ENCODE results near the gene NSUN7.

NSUN7 gene

GRCh38 chr4:40822420-40823166 lies 72.8 kb downstream of the NSUN7 start:
- no peak for DNase-seq

DNA sequence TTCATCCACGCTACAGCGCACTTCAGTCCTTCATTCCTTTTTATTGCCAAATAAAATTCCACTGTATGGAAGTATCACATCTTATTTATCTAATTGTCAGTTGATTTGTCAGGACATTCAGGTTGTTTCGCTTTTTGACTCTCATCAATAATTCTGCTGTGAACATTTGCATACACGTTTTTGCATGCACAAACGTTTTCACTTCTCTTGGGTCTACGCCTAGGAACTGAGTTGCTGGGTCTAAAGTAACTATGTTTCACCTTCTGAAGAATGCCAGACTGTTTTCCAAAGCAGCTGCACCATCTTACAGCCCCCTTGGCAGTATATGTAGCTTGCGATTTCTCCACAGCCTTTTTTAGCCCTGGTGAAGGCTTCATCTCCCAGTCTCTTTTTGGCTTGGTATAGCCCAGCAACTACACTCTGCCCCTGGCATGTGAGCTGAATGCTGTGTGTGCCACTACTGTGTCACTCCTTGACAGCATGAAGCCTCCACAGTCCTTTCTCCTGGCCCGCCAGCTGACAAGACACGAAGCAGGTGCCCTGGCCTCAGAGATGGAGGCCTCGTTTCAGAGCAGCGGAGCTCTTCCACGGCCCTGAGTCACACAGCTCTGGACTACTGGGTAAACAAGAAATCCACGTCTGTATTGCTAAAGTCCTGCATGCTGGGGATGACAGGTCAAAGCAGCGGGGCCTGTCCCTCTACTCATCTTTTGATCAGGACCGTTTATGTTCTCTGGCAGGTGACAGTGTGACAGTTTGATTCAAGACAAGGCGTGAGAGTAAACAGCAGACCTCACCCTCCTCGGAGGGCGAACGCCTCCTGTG lies 75.5 kb downstream of the NSUN7 start:
- DNase-seq = no peak

GRCh38 chr4:40826821-40827220 lies 77.1 kb downstream of the NSUN7 start:
- no peak for DNase-seq

DNA sequence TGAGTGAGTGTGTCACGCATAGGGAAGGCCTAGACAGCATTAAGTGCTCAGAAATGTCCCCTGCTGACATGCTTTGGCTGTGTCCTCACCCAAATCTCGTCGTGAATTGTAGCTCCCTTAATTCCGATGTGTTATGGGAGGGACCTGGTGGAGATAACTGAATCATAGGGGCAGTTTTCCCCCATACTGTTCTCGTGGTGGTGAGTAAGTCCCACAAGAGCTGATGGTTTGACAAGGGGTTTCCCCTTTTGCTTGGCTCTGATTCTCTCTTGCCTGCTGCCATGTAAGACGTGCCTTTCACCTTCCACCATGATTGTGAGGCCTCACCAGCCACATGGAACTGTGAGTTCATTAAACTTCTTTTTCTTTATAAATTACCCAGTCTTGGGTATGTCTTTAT lies 78.0 kb downstream of the NSUN7 start:
- no peak for DNase-seq

- DNase-seq = no peak
Observed at GRCh38 chr4:40828661-40829060, 78.9 kb downstream of the NSUN7 start.

DNA sequence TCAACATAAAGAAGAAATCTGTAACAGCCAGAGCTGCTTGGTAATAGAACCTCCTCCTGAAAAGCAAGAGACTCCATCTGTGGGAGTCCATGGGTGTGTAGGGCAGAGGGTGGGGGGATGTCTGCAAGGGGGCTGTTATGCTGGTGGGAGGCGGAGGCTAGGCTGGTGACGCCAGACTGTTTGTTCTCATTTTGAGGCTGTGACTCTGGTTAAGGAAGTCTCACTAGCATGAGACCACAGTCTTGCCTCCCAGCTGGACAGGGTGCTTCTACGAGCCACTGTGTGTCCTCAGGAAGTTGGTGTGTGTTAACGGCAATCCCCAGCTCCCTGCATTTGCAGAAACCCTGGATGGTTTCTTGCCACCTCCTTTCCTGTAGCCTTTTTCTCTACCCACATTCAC lies 79.8 kb downstream of the NSUN7 start:
- DNase-seq = no peak

DNA sequence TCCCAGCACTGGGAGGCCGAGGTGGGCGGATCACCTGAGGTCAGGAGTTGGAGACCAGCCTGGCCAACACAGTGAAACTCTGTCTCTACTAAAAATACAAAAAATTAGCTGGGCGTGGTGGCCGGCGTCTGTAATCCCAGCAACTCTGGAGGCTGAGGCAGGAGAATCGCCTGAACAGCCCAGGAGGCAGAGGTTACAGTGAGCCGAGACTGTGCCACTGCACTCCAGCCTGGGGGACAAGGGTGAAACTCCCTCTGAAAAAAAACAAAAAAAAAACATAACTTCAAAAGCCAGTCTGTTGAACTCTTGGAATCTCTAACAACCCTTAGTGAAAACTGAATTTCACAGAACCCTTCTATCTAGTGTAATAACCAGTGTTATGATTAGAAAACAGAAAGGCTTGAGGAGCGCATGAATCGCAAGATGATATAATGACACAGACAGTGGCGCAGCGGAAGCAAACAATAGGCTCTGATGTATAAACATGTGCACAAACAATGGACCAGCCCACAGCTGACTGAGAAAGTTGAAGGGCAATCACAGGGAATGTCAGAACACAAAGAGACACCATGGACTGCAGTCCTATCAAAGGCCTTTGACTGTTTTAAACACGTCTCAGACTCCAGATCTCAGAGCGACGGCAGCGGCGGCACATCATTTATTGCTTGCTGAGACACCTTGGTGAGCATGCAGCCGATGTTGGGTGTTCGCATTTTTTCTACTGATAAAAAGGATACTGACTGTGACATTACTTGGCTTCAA lies 81.6 kb downstream of the NSUN7 start:
- no peak for DNase-seq

DNA sequence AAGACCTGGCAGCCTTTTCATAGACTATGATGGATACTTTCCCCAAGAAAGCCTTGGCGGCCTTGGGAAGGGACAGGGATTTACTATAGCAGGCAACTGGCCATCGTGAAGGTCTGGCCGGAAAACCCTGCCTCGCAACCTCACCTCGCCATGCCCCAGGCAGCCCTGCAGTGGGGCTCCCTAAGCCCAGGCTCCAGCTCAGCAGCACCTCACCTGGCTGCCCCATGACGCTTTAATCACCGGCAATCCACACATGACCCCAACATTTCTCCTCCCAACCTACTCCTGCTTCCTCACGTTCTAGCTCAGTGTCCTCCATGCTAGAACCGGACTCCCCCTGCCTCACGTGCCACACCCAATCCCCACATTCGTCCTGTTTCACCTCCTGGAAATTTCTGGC lies 82.4 kb downstream of the NSUN7 start:
- no peak for DNase-seq

GRCh38 chr4:40833212-40833611 lies 83.5 kb downstream of the NSUN7 start:
- no peak for DNase-seq

GRCh38 chr4:40837094-40837870 lies 87.5 kb downstream of the NSUN7 start:
- no peak for DNase-seq

DNA sequence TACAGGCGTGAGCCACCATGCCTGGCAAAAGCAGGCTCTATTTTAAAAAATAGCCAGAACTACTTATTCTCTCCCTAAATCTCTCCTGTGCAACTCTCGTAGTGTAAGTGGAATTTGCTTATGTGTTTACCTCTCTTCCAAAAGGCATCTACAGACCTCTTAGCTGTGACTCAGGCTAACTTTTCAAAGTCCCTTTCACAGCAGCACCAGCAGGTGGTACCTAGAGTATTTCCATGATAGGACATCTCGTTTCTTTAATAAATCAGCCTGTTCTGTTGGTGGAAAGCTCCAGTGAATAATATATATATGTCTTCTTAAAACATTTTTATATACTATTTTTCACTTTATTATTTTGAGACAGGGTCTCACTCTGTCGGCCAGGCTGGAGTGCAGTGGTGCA lies 89.0 kb downstream of the NSUN7 start:
- DNase-seq = no peak

- DNase-seq = no peak
Observed at GRCh38 chr4:40840255-40840984, 90.7 kb downstream of the NSUN7 start.

- peak; percentile 9 for DNase-seq
Observed at GRCh38 chr4:40840985-40841571, 91.3 kb downstream of the NSUN7 start.

DNA sequence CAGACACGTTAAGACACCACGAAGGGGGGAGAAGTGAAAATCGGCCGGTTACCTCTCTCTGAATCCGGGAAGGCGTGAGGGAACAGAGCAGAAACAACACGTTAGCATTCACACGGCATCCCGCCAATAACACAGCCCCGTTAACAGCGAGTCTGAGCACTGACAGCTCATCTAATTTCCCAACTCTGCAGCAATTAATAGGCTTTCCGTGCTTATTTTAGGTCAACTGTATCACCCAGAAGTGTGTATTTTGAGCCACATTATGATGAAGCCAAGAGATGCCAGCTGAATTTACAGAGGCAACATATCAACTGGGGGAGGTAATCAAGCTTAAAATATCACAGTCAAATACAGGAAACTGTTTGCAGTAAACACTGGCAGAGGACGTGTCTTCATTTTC lies 92.6 kb downstream of the NSUN7 start:
- peak; percentile 12 for DNase-seq

DNA sequence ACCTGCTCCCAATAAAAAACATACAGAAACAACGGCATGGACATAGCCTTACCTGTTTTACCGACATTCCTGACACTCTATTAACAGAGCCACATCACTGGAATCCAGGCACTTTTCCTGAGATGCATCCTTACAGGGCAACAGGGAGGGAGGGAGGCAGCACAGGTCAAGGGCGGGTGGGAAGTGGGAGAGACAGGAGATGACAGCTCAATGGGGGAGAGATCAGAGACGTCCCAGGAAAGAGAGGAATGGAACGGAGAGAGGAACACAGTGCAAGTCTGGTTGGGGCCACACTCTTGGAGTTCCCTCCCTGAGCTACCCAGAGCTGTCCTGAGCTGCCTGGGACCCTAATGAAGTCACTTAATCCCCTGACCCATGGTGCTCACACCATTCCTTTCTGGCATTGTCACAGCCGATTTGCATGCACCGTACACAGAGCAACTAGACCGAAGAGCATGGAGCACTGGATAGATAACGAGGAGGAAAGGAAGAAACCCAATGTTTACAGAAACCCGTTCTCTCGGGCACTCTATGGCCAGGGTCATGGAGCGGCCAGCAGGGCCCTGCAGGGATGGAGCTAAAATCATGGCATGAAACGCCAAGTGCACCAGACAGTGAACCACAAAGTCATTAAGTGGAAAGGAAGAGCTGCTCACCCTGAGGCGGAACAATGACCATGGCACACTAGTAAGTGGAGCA lies 93.1 kb downstream of the NSUN7 start:
- DNase-seq = no peak

- no peak for DNase-seq
Observed at GRCh38 chr4:40843696-40844095, 93.9 kb downstream of the NSUN7 start.

DNA sequence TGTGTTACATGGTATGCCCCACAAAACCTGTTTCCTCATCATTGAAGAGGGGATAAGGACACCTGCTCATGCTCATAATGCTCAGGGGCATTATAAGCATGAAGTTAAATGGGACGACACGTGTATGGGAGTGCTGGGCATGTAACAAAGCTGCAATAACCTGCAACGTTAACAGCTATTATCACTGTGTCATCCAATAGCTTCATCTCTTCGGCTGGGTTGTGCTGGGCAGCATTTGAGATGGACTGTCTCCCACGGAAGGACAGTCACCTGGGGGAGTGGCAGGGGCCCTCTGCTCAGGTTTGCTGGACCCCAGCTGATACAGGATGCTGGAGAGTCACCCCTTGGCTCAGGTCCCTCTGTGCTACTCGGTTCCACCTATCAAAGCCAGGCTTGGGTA lies 94.5 kb downstream of the NSUN7 start:
- DNase-seq = no peak

- DNase-seq = no peak
Observed at GRCh38 chr4:40845154-40845835, 95.5 kb downstream of the NSUN7 start.

GRCh38 chr4:40846532-40846931 lies 96.8 kb downstream of the NSUN7 start:
- DNase-seq = no peak

GRCh38 chr4:40848251-40848650 lies 98.5 kb downstream of the NSUN7 start:
- DNase-seq = no peak

Measured in DMS153 (cell line).